Suprapubic skin (tissue), 4 donors: ENCODE measurements around the gene MCM7. TPM values are rescaled to one million over a fixed set of nuclear protein-coding genes. Genes with fewer than 3 reads are reported as not detected.
"Not testable (repeated sequence)": the region's sequence is repeated elsewhere in the genome, so short reads cannot be mapped to it uniquely, and the experiment has no call there.

Source experiments
- DNase-seq, 2 donors: peaks; one replicate each; pipeline ENCODE4 v3.0.0-alpha.2; 2019; ENCODE audit warnings: low spot score in 2 of 2
- H3K27ac ChIP-seq: fragments of 200-600 bp; sonication (generic); one replicate; pipeline ENCODE4 v1.5.1; 2019
- H3K27me3 ChIP-seq: fragments of 200-600 bp; sonication (generic); one replicate; pipeline ENCODE4 v1.5.1; 2019
- H3K36me3 ChIP-seq: fragments of 200-600 bp; sonication (generic); one replicate; pipeline ENCODE4 v1.5.1; 2019
- H3K4me1 ChIP-seq: fragments of 200-600 bp; sonication (generic); one replicate; pipeline ENCODE4 v1.5.1; 2019
- H3K4me3 ChIP-seq: fragments of 200-600 bp; sonication (generic); one replicate; pipeline ENCODE4 v1.5.1; 2019; ENCODE audit warnings: mild to moderate bottlenecking
- H3K9me3 ChIP-seq: fragments of 200-600 bp; sonication (generic); one replicate; pipeline ENCODE4 v1.5.1; 2019
- EP300 ChIP-seq: sonication (generic); formaldehyde crosslinking; IDR thresholded peaks from one replicate; pipeline ENCODE4 v1.6.1; 2017; ENCODE audit warnings: antibody characterized with exemption
- POLR2A ChIP-seq, 2 donors: fragments of 450-650 bp; IDR thresholded peaks; one replicate each; pipeline ENCODE4 v1.6.1; 2017; ENCODE audit warnings: antibody characterized with exemption in 2 of 2, mild to moderate bottlenecking in 2 of 2, moderate library complexity in 2 of 2
- POLR2AphosphoS5 ChIP-seq, 3 donors: sonication (generic); formaldehyde crosslinking; IDR thresholded peaks; one replicate each; pipeline ENCODE4 v1.6.1; 2017; ENCODE audit warnings: antibody characterized with exemption in 3 of 3
- WGBS: methylation state at CpG from one replicate; pipeline ENCODE4 v1.1.5; 2018; 5-methylcytosine and 5-hydroxymethylcytosine counted together
- total RNA-seq, 4 donors: library from RNA; depleted of rRNA; stranded (reverse); fragments of >200 nt; gene quantifications; one replicate each; pipeline ENCODE4 v1.1.0, GENCODE V29; 2016
- TF ChIP-seq, protein P1 (sequence below), 2 donors: fragments of 200-600 bp in 1 of 2; fragments of 450-650 bp in 1 of 2; sonication (generic) in 1 of 2; IDR thresholded peaks; one replicate each; pipeline ENCODE4 v1.5.1; 2016 to 2019; ENCODE audit warnings: antibody characterized with exemption in 2 of 2, mild to moderate bottlenecking in 1 of 2, moderate library complexity in 1 of 2

Gene MCM7
- total RNA-seq, 4 donors from 2014 or later: 43.8 to 97.0 (median 51.8) TPM

- Histone ChIP-seq H3K27me3 (no peaks in the 10 kb centered on the region), H3K9me3 (no peaks in the 10 kb centered on the region), H3K4me1 (peaks cover 29% of the 10 kb centered on the region), H3K27ac (no peak overlapping the region), H3K36me3 (no peaks in the 10 kb centered on the region), H3K4me3 (peak overlapping the region; percentile 21)
- DNase-seq: peak in 1 of 2 donors; percentile 84
- no peak for TF ChIP-seq EP300
- TF ChIP-seq, protein P1, sequence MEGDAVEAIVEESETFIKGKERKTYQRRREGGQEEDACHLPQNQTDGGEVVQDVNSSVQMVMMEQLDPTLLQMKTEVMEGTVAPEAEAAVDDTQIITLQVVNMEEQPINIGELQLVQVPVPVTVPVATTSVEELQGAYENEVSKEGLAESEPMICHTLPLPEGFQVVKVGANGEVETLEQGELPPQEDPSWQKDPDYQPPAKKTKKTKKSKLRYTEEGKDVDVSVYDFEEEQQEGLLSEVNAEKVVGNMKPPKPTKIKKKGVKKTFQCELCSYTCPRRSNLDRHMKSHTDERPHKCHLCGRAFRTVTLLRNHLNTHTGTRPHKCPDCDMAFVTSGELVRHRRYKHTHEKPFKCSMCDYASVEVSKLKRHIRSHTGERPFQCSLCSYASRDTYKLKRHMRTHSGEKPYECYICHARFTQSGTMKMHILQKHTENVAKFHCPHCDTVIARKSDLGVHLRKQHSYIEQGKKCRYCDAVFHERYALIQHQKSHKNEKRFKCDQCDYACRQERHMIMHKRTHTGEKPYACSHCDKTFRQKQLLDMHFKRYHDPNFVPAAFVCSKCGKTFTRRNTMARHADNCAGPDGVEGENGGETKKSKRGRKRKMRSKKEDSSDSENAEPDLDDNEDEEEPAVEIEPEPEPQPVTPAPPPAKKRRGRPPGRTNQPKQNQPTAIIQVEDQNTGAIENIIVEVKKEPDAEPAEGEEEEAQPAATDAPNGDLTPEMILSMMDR (IDR thresholded peaks at IDR 0.05): peak; percentile 72 to 81
- 12% methylated on average over 24 of the region's 24 CpGs for WGBS
These were observed 29.6 kb upstream of the MCM7 start for GRCh38 chr7:100130608-100131453.

GRCh38 chr7:100130220-100130607 is 29.0 kb upstream of the MCM7 start:
- not testable (repeated sequence) for H3K27me3 ChIP-seq
- WGBS: 83% methylated on average over 1 of the region's 1 CpG
- peaks cover 35% of the 10 kb centered on the region for H3K4me1 ChIP-seq

GRCh38 chr7:100128637-100128963 is 27.4 kb upstream of the MCM7 start:
- TF ChIP-seq POLR2AphosphoS5 (IDR thresholded peaks at IDR 0.05): no peak
- TF ChIP-seq, protein P1 (IDR thresholded peaks at IDR 0.05): no peak
- TF ChIP-seq POLR2A (IDR thresholded peaks at IDR 0.05): no peak
- no peak for TF ChIP-seq EP300
- Histone ChIP-seq H3K4me1 (peaks cover 42% of the 10 kb centered on the region), H3K36me3 (no peaks in the 10 kb centered on the region), H3K27me3 (no peaks in the 10 kb centered on the region), H3K27ac (no peak overlapping the region), H3K9me3 (no peaks in the 10 kb centered on the region), H3K4me3 (no peak overlapping the region)
- DNase-seq: no peak
- WGBS: 53% methylated on average over 1 of the region's 1 CpG

More at GRCh38 chr7:100130220-100130607, 29.0 kb upstream of the MCM7 start:
- not testable (repeated sequence) for H3K36me3 ChIP-seq, H3K27ac ChIP-seq, H3K4me3 ChIP-seq, DNase-seq, H3K9me3 ChIP-seq

DNA sequence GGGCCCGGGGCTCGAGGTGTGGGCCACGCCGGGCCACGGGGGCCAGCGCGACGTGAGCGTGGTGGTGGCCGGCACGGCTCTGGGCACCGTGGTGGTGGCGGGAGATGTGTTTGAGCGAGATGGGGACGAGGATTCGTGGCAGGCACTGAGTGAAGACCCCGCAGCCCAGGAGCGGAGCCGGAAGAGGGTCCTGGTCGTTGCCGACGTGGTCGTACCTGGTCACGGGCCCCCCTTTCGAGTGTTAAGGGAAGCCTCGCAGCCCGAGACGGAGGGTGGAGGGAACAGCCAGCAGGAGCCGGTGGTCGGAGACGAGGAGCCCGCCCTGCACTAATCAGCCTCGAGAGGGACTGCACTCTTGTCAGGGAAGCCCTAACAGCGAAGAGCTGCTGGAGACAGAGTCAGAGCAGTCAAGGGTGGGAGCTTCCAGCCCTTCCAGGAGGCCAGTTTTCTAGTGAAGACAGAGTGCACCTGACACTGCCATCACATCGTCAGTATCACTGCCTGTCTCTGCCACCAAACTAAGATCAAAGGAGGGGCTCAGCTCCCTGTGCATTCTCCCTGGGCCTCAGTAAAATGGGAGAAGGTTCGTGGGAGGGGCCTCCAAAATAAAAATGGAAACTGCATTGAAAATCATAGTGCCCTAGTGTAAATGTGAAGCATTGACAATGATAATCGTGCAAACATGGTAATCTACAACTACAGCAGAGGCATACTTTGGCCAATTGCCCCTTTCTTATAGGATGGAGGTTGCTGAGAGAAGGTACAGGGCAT is 26.9 kb upstream of the MCM7 start:
- Histone ChIP-seq H3K4me1 (peaks cover 42% of the 10 kb centered on the region), H3K27ac (peak overlapping the region; percentile 99), H3K27me3 (no peaks in the 10 kb centered on the region), H3K4me3 (peak overlapping the region; percentile 91), H3K9me3 (no peaks in the 10 kb centered on the region), H3K36me3 (no peaks in the 10 kb centered on the region)
- no peak for TF ChIP-seq POLR2AphosphoS5 (IDR thresholded peaks at IDR 0.05)
- TF ChIP-seq, protein P1 (IDR thresholded peaks at IDR 0.05): no peak
- no peak for TF ChIP-seq POLR2A (IDR thresholded peaks at IDR 0.05)
- TF ChIP-seq EP300: no peak
- DNase-seq: no peak
- 5% methylated on average over 19 of the region's 37 CpGs for WGBS

DNA sequence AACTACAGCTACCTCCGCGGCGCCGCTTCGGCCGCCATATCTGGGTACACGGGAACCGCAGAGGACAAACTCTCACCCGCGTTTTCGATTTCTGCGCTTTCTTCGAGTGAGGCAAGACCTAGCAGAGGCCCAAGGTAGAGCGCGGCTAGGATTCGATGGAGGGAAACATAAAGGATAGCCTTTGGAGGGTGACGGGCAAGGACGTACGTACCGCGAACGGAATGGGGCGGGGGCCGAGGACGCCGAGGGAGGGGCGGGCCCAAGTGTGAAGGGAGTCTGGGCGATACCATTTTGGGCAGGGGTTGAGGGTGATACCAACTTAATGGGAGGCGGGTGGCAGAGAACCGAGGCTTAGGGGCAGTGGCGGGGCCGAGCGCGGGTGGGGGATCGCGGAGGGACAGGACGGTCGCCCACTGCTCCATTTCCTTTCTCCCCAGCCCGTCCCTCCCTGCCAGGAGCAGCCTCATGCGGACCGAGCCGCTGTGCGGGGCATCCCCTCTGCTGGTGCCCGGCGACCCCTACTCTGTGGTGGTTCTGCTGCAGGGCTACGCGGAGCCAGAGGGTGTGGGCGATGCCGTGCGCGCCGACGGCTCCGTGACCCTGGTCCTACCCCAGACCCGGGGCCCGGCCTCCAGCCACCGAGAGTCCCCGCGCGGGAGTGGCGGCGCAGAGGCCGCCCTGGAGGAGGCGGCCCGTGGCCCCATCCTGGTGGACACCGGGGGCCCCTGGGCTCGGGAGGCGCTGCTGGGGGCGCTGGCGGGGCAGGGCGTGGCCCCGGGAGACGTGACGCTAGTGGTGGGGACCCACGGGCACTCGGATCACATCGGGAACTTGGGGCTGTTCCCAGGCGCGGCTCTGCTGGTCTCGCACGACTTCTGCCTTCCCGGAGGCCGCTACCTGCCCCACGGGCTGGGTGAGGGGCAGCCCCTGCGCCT is 26.0 kb upstream of the MCM7 start, which contains the start of gene MBLAC1:
Gene MBLAC1, plus strand, starts transcription at position 37 of the 935 bp plus-strand sequence. Its CDS starts 429 bp downstream, at position 466.
- under 1% methylated on average over 27 of the region's 85 CpGs for WGBS
- peaks cover 42% of the 10 kb centered on the region for H3K4me1 ChIP-seq
- TF ChIP-seq EP300: no peak
- peak in 2 of 3 donors; percentile 28 to 71 for TF ChIP-seq POLR2AphosphoS5 (IDR thresholded peaks at IDR 0.05)

More for the DNA sequence above, 26.0 kb upstream of the MCM7 start, which contains the start of gene MBLAC1:
- H3K4me3 ChIP-seq: peak within 1 kb of the TSS; percentile 91
- no peaks in the 10 kb centered on the region for H3K27me3 ChIP-seq
- no peaks in the 10 kb centered on the region for H3K36me3 ChIP-seq
- peak; percentile 91 to 97 for DNase-seq
- H3K27ac ChIP-seq: peak within 1 kb of the TSS; percentile 99
- no peaks in the 10 kb centered on the region for H3K9me3 ChIP-seq
